Measurements from ENCODE around the gene GPR137C.

- TF ChIP-seq ZNF512 (CRISPR knock-in tag; IDR thresholded peaks at IDR 0.05; ENCODE audit: borderline replicate concordance) (no peak), CTCF (IDR thresholded peaks at IDR 0.05) (no peak), USF2 (CRISPR knock-in tag; IDR thresholded peaks at IDR 0.05) (no peak), TCF7 (CRISPR knock-in tag; IDR thresholded peaks at IDR 0.05; ENCODE audit: low read depth) (no peak), TEAD4 (CRISPR knock-in tag; IDR thresholded peaks at IDR 0.05) (no peak), MAX (CRISPR knock-in tag; IDR thresholded peaks at IDR 0.05) (no peak), CREB1 (CRISPR knock-in tag; IDR thresholded peaks at IDR 0.05) (no peak), ZNF138 (CRISPR knock-in tag; conservative IDR thresholded peaks at IDR 0.05) (no peak), NR3C1 (CRISPR knock-in tag; conservative IDR thresholded peaks at IDR 0.05; ENCODE audit: low read depth) (no peak), MLX (CRISPR knock-in tag; IDR thresholded peaks at IDR 0.05) (no peak), USF1 (CRISPR knock-in tag; IDR thresholded peaks at IDR 0.05) (no peak), RORB (CRISPR knock-in tag; IDR thresholded peaks at IDR 0.05) (no peak), SP1 (CRISPR knock-in tag; conservative IDR thresholded peaks at IDR 0.05) (no peak)
These were observed 43.7 kb downstream of the GPR137C start for GRCh38 chr14:52596320-52596719.
